NCI-H1436 (cell line): ENCODE data around the gene RFX3.

Source experiments
- DNase-seq: peaks from one replicate; lab custom pipeline; 2025; lab: John Stamatoyannopoulos, UW

Gene RFX3

GRCh38 chr9:3433066-3433465 is 92.7 kb downstream of the RFX3 start:
- no peak for DNase-seq

GRCh38 chr9:3431890-3432289 is 93.9 kb downstream of the RFX3 start:
- no peak for DNase-seq

- DNase-seq = no peak
Observed at GRCh38 chr9:3419893-3420292, 105.9 kb downstream of the RFX3 start.

GRCh38 chr9:3415906-3416305 is 109.9 kb downstream of the RFX3 start:
- peak; percentile 13 for DNase-seq

GRCh38 chr9:3413984-3414383 is 111.8 kb downstream of the RFX3 start:
- no peak for DNase-seq

GRCh38 chr9:3410461-3410860 is 115.3 kb downstream of the RFX3 start:
- DNase-seq = no peak

GRCh38 chr9:3409453-3409852 is 116.3 kb downstream of the RFX3 start:
- DNase-seq = no peak

- no peak for DNase-seq
Observed at GRCh38 chr9:3403315-3403714, 122.5 kb downstream of the RFX3 start.

- DNase-seq = peak; percentile 89
Observed at GRCh38 chr9:3401221-3401954, 124.4 kb downstream of the RFX3 start.

GRCh38 chr9:3398232-3398648 is 127.6 kb downstream of the RFX3 start:
- no peak for DNase-seq

- no peak for DNase-seq
Observed at GRCh38 chr9:3397766-3398165, 128.0 kb downstream of the RFX3 start.

- DNase-seq = no peak
Observed at GRCh38 chr9:3391414-3391813, 134.4 kb downstream of the RFX3 start.

- no peak for DNase-seq
Observed at GRCh38 chr9:3386753-3387152, 139.0 kb downstream of the RFX3 start.

GRCh38 chr9:3385871-3386270 is 139.9 kb downstream of the RFX3 start:
- DNase-seq = no peak

- DNase-seq = no peak
Observed at GRCh38 chr9:3371842-3372241, 154.0 kb downstream of the RFX3 start.

- no peak for DNase-seq
Observed at GRCh38 chr9:3370715-3371114, 155.1 kb downstream of the RFX3 start.

- no peak for DNase-seq
Observed at GRCh38 chr9:3367185-3367584, 158.6 kb downstream of the RFX3 start.

- DNase-seq = no peak
Observed at GRCh38 chr9:3361689-3362392, 164.0 kb downstream of the RFX3 start.

- DNase-seq = no peak
Observed at GRCh38 chr9:3361116-3361515, 164.7 kb downstream of the RFX3 start.

GRCh38 chr9:3360245-3360644 is 165.6 kb downstream of the RFX3 start:
- no peak for DNase-seq

- DNase-seq = no peak
Observed at GRCh38 chr9:3359778-3360177, 166.0 kb downstream of the RFX3 start.

GRCh38 chr9:3359048-3359692 is 166.6 kb downstream of the RFX3 start:
- no peak for DNase-seq

GRCh38 chr9:3348169-3348568 is 177.6 kb downstream of the RFX3 start:
- DNase-seq = no peak
